ENCODE results near the gene KBTBD4. TPM values are rescaled to one million over a fixed set of nuclear protein-coding genes. Genes with fewer than 3 reads are reported as not detected.

Gene KBTBD4
- total RNA-seq, 1 experiment from 2014 or later: 15.9 TPM

GRCh38 chr11:47572715-47573255 is 6.0 kb downstream of the KBTBD4 start:
- no peaks in the 10 kb centered on the region for H4K20me1 ChIP-seq (ENCODE audit: control insufficient read depth, insufficient read depth, insufficient read length)
- H3K18ac ChIP-seq (ENCODE audit: insufficient read length, low read depth, low read length): no peak overlapping the region
- no peaks in the 10 kb centered on the region; the same call in 1 of the 2 replicates for H3K79me2 ChIP-seq (ENCODE audit: insufficient read depth, low read length)
- H3K9ac ChIP-seq (ENCODE audit: extremely low read depth, insufficient read length, low read length): no peak overlapping the region
- H3K56ac ChIP-seq (ENCODE audit: insufficient read length, low read depth, low read length): no peak overlapping the region
- H3K23me2 ChIP-seq (ENCODE audit: insufficient read length, low read depth, low read length, poor library complexity, severe bottlenecking): no peaks in the 10 kb centered on the region
- H2BK12ac ChIP-seq (ENCODE audit: insufficient read length, low read depth, low read length): no peak overlapping the region
- H4K91ac ChIP-seq (ENCODE audit: insufficient read length, low read depth, low read length): no peak overlapping the region
- no peak overlapping the region for H3T11ph ChIP-seq (ENCODE audit: low read length)
- H2BK120ac ChIP-seq (ENCODE audit: low read depth, low read length, poor library complexity, severe bottlenecking): no peak overlapping the region
- no peaks in the 10 kb centered on the region for H3K27me3 ChIP-seq (ENCODE audit: insufficient read depth, low read length)
- H3K27me3 Mint-ChIP-seq (ENCODE audit: low read depth): no peaks in the 10 kb centered on the region
- H2BK15ac ChIP-seq (ENCODE audit: low read depth, low read length): no peak overlapping the region
- H3K9me3 Mint-ChIP-seq: no peaks in the 10 kb centered on the region
- H3K23ac ChIP-seq (ENCODE audit: insufficient read length, low read depth, low read length): no peak overlapping the region
- no peak overlapping the region for H3K14ac ChIP-seq (ENCODE audit: insufficient read depth, low read length)
- no CpG with 5 or more reads among the region's 8 CpGs for WGBS (ENCODE audit: extremely low coverage, insufficient read length, low lambda C conversion rate)
- no peak overlapping the region for H3K4ac ChIP-seq (ENCODE audit: low read depth, low read length)
- peaks cover 3% of the 10 kb centered on the region for H3K79me1 ChIP-seq (ENCODE audit: insufficient read depth, low read depth, low read length, poor library complexity, severe bottlenecking)
- H3K4me1 Mint-ChIP-seq: peaks cover 4 to 8% of the 10 kb centered on the region in 2 experiments
- H3K36me3 Mint-ChIP-seq (ENCODE audit: insufficient read depth in 1 of 3, low read depth in 3 of 3): peaks cover 21 to 87% (median 79%) of the 10 kb centered on the region in 3 experiments
- no peak overlapping the region for H2BK20ac ChIP-seq (ENCODE audit: low read depth, low read length, poor library complexity, severe bottlenecking)
- TF ChIP-seq CTCF (conservative IDR thresholded peaks at IDR 0.05): no peak
- H4K8ac ChIP-seq (replicated peaks; ENCODE audit: insufficient read length, low read depth, low read length): no peak overlapping the region
- H4K5ac ChIP-seq (ENCODE audit: insufficient read length, low read depth, low read length): no peak overlapping the region
- no peak for DNase-seq
- H3K27ac Mint-ChIP-seq: no peak overlapping the region
- no peak overlapping the region for H2BK5ac ChIP-seq (ENCODE audit: insufficient read length, low read length)
- H3K4me2 ChIP-seq (ENCODE audit: insufficient read depth, insufficient read length, low read length): no peak overlapping the region
- no peak overlapping the region for H3K4me3 Mint-ChIP-seq
- H2AK5ac ChIP-seq (ENCODE audit: insufficient read length, low read length): no peak overlapping the region
- peaks cover 1% of the 10 kb centered on the region; the same call in 1 of the 2 replicates for H3K4me1 ChIP-seq (ENCODE audit: insufficient read depth, low read length)
- no peaks in the 10 kb centered on the region for H3K9me3 ChIP-seq (ENCODE audit: control insufficient read depth, low read depth, low read length)
- H2AFZ ChIP-seq (ENCODE audit: low read length): no peak overlapping the region
- no peak overlapping the region for H3K27ac ChIP-seq (ENCODE audit: insufficient read length, low read depth, low read length)
